Stimulated activated naive CD4-positive, alpha-beta T cell (primary cell): ENCODE results near the gene CLN3.
"Not testable (repeated sequence)": the region's sequence is repeated elsewhere in the genome, so short reads cannot be mapped to it uniquely, and the experiment has no call there.

Source experiments
- DNase-seq, 6 experiments: peaks; one replicate each; lab custom pipeline; 2025; lab: John Stamatoyannopoulos, UW

CLN3 gene

DNA sequence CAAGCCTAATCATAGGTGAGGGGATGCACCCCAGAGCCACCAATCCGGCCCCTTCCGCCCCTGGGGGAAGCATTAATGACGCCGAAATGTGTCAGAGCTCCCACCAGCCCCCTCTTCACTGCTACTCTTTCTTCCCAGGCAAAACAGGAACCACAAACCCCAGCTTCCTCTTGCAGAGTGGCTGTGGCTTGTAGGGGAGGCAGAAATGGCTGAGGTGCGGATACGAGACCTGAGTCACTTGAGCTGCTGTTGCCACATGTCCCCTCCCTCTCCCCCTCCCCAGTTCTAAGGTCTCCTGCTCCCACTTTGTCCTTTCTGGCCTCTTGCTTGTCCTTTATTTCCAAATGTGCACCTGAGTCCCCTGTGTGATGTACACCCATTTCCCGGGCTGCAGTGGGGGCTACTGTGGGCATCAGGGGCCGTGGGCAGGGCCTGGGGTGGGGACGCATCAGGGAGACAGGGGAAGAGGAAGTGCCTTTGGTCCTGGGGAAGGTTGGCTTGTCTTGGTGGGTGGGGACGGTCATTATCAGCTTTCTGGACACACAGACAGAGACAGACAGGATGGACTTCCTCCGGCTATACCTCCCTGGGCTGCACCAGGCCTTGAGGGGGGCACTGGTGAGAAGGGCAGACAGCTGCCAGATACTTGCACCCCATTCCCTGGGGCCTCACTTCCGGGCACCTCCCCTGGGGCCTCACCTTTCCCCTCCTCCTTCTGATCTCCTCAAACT, 2.4 kb upstream of the CLN3 start, which contains the start of gene APOBR:
TSS of gene APOBR (plus strand) at position 523 of the 731 bp plus-strand sequence. CDS start at position 562, 39 bp downstream.
- DNase-seq: peak; percentile 69 to 93 (median 85)

DNA sequence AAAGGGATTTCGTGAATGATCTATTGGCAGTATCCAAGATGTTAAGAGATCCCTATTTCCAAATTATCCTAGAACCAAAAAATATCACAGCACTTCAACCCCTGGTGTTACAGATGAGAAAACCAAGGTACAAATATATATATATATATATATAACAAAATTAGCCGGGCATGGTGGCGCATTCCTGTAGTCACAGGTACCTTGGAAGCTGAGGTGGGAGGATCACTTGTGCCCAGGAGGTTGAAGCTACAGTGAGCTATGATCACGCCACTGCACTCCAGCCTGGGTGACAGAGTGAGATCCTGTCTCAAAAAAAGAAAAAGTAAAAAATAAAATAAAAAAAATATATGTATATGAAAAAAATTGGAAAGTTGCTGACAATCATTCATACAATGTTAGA, 637 bp upstream of the CLN3 start:
- DNase-seq: no peak

DNA sequence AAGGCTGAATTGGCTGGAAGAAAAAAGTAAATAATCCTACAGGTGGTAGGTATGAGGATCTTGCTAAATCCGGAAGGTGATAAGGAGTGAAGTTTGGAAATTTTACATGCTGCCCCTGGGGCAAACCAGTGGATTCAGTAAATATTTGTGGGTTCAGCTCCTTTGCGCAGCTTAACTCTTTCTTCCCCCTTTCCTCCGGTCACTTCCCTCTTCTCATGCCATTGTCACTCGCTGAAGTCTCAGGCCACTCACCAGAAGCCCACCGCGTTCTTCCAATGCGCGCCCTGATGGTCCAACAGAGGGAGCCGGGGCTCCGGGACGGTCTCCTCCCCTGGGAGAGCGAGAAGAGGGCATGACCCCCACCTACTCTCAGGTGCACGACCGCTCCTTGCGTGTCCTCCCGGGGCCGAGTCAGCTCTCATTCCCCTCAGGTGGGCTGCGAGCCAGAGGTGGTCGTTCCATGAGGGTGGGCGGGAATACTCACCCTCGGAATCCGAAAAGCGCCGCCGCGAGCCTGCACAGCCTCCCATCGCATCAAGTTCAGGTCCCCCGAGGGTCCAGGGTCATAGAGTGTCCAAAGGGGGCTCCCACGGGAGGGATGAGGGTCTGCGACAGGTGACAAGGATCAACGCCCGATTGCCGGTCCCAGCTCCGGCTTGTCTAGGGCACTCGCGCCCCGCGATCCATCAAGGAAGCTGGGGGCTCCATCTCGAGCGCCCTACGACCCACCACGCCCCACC, 474 bp downstream of the CLN3 start:
- peak in 1 of 6 experiments; percentile 34 for DNase-seq

DNA sequence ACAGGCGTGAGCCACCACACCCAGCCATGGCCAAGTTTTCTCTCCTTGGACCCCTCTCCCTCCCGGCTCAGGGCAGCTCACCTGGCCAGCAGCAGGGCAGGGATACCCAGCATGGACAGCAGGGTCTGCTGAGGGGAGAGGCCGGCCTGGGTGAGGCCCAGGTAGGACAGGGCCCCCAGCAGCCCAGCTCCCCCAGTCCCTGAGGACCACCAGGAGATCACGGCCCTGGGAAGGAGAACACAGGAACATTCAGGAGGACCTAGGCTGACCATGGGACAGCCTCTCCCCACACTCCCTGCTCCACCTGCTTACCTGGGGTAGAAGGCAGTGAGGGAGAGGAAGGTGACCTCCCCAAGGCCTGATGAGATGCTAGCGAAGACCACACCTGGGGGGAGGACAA, 5.6 kb downstream of the CLN3 start:
- no peak for DNase-seq

DNA sequence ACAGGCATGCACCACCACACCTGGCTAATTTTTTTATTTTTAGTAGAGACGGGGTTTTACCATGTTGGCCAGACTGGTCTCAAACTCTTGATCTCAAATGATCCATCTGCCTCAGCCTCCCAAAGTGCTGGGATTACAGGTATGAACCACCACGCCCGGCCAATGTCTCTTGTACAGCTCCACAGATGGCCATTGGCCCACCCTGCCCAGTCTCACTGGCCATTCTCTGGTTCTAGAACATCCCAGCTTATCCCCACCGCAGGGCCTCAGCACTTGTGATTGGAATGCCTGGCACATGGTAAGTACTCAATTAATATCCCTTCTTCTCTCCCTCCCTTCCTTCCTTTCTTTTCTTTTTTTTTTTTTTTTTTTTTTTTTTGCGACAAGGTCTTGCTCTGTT, 8.5 kb downstream of the CLN3 start:
- not testable (repeated sequence) for DNase-seq

DNA sequence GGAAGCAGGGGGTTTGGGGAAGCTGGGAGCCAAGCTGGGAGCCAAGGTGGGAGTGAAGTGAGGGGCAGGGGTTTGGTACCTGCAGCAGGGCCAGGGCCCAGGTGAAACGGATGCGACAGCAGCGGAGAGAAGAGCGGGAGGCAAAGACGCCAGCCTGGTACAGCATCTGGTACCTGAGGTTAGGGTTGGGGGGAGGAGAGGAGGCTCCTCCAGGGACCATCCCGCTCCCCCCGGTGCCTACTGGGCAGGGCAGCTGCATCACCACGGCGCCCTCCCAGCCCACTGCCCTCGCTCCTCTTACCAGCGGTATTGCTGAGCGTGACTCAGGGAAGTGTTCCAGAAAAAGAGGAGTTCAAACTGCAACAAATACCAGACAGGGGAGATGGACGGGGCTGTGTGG, 9.8 kb downstream of the CLN3 start:
- no peak for DNase-seq

DNA sequence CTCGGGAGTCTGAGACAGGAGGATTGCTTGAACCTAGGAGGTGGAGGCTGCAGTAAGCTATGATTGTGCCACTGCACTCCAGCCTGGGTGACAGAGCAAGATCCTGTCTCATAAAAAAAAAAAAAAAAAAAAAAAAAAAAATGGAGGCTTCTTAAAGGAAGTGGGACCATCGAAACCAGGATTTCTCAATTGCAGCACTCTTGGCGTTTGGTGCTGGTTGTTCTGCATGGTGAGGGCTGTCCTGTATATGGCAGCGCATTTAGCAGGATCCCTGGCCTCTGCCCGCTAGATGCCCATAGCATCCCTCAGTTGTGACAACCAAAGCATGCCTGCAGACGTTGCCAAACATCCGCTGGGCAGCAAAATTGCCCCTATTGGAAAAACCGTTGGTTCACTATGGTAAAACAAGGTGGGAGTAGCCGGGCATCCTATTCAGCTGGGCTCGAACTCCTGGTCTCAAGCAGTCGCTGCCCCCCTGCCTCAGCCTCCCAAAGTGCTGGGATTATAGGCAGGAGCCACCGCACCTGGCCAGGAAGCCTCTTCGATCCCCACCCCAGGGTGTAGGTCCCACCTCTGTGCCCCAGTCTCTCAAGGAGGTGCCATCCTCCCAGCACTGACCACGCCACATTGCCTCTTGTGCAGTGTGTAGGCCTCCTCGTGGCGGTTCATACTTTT, 13.2 kb downstream of the CLN3 start:
- no peak for DNase-seq

DNA sequence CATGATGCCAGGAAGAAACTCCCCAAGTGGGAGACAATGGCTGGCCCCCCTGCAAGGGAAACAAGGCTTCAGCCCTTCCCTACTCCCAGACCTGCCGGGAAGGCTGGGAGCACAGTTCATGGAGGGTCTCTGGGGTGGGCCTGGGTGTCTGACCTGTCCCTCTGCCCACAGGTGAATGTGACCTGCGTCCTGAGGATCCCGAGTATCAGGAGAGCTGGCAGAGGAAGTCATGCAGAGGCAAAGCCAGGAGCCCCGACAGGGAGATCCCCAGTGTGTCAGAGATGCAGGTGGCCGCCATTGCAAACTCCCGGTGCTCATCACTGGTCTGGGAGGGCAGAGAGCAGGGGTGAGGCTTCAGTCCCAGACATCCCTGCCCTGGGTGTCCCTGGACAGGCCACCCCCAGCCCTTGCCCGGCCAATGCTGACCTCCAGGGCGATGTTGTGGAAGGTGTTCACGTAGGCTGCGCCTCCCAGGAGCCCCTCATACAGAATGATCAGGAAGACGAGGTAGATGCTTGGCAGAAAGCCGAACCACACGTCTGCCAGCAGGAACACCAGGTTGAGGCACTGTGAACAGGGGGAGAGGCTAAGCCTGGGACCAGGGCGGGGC, 14.5 kb downstream of the CLN3 start:
- no peak for DNase-seq

DNA sequence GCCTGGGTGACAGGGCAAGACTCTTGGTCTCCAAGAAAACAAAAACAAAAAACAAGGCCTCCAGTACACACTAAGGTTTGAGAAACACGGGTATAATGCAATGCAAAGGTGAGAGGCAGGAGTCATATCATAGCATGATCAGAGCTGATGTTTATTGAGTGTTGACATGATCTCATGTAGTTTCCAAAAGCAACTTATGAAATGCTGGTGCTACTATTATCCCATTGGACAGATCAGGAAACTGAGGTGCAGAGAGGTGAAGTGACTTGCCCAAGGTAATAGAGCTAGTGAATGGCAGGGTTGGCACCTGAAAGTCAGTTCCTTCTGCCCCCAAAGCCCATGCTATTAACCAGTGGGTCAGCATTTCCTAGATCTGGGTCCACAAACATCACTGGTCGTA, 16.7 kb downstream of the CLN3 start:
- no peak for DNase-seq

DNA sequence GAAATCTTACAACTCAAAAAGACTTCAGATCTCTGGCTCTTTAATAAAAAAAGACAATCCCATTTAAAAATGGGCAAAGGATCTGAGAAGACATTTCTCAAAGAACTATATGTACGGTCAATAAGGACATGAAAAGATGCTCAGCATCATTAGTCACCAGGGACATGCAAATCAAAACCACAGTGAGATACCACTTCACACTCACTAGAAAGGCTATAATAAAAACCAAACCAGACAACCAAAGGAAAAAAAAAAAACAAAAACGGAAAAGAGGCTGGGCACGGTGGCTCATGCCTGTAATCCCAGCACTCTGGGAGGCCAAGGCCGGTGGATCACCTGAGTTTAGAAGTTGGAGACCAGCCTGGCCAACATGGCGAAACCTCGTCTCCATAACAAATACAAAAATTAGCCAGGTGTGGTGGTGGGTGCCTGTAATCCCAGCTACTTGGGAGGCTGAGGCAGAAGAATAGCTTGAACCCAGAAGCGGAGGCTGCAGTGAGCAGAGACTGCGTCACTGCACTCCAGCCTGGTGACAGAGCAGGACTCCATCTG, 18.1 kb downstream of the CLN3 start:
- no peak for DNase-seq

DNA sequence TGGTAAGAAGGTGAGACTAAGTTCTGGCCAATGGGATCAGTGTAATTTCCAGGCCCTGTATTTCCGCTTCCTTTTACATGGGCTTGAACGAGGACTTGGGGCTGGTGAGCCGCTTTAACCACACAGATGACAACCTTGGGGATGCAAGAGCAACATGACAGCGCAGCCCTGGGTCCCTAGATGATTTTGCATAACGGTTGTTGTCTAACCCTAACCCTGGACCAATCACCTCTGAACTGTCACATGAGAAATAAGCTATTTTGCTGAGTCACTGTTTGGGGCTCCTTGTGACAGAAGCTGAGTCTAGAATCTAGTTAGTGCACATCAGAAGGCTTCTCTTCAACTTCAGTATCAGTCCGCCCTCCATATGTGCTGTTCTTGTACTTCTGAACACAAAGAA, 44.8 kb downstream of the CLN3 start:
- not testable (repeated sequence) for DNase-seq

DNA sequence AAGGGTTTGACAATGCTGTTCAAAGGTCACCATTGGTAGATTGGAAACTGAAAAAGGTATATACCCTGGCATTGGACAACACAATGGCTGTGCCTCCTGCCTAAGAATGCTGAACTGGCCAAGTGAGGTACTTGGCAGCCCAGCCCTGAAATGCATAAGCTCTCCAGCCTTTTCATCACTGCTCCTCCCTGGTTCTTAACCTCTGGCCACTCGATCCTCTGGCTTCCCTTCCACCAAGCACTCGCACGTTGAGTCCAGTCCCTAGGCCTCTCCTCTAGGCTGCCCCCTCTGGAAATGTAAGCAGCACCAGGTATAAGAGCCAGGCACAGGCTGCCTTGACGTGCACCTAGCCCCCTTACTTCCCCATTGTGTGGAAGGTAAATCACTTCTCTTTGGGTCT, 45.5 kb downstream of the CLN3 start:
- not testable (repeated sequence) for DNase-seq

DNA sequence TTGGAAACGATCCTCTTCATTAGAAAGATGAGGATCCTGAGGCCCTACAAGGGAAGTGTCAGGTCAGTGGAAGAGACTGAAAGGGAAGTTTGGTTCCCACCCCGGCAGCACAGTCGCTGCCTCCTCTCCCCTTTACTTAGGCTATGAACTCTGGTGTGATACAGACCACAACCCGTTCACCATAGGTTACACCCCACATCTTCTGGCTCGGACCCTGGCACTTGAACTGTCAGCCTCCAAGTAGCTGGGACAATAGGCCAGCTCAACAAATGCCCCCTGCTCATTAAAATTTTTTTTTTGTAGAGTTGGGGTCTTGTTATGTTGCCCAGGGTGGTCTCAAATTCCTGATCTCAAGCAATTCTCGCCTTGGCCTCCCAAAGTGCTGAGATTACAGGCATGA, 47.9 kb downstream of the CLN3 start:
- DNase-seq: not testable (repeated sequence)

DNA sequence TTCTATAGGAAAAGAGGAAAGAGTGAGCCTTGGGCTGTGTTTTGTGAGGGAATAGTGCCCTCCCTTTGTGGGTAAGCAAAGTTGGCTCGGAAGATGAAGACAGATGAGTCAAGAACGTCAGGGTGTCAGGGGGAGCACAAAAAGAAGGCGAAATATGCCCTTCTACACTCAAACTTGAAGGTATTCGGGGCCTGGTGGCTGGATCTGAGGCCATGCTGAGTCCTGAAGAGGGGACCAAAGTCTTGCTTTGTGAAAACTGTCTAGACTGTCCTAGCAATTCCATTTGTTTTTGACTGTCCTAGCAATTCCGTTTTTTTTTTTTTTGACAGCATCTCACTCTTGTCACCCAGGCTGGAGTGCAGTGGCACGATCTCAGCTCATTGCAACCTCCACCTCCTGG, 53.0 kb downstream of the CLN3 start:
- not testable (repeated sequence) for DNase-seq

DNA sequence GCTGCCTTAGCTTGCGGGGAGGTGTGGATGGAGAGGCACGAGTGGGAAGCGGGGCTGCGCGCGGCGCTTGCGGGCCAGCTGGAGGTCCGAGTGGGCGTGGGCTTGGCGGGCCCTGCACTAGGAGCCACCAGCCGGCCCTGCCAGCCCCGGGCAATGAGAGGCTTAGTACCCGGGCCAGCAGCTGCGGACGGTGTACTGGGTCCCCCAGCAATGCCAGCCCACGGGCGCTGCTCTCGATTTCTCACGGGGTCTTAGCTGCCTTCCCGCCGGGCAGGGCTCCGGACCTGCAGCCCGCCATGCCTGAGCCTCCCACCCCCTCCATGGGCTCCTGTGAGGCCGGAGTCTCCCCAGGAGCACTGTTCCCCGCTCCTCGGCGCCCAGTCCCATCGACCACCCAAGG, 56.5 kb downstream of the CLN3 start:
- not testable (repeated sequence) for DNase-seq
